Measurements from ENCODE around the gene MEG3.

- no peak for TF ChIP-seq CTCF (conservative IDR thresholded peaks at IDR 0.05; ENCODE audit: low read length)
- no peak for TF ChIP-seq EZH2phosphoT487 (IDR thresholded peaks at IDR 0.05; ENCODE audit: borderline replicate concordance, low read depth, low read length)
These were observed 13.8 kb downstream of the MEG3 start for GRCh38 chr14:100839681-100840111.

Measured in OCI-LY7 (cell line).